HuH-7 (cell line): Measurements from ENCODE around the gene MTHFSD.

Experiments used
- DNase-seq: peaks from one replicate; pipeline ENCODE4 v3.0.0; 2011; ENCODE audit warnings: low spot score

MTHFSD gene

GRCh38 chr16:86530251-86531190 lies 24.5 kb downstream of the MTHFSD start:
- DNase-seq: no peak

- DNase-seq: no peak
Measured at GRCh38 chr16:86529160-86529559, 25.9 kb downstream of the MTHFSD start.

GRCh38 chr16:86528061-86528929 lies 26.7 kb downstream of the MTHFSD start:
- DNase-seq: no peak

- DNase-seq: no peak
Measured at GRCh38 chr16:86527366-86527765, 27.7 kb downstream of the MTHFSD start.

GRCh38 chr16:86525696-86526095 lies 29.3 kb downstream of the MTHFSD start:
- no peak for DNase-seq

- DNase-seq: no peak
Measured at GRCh38 chr16:86524029-86524428, 31.0 kb downstream of the MTHFSD start.

DNA sequence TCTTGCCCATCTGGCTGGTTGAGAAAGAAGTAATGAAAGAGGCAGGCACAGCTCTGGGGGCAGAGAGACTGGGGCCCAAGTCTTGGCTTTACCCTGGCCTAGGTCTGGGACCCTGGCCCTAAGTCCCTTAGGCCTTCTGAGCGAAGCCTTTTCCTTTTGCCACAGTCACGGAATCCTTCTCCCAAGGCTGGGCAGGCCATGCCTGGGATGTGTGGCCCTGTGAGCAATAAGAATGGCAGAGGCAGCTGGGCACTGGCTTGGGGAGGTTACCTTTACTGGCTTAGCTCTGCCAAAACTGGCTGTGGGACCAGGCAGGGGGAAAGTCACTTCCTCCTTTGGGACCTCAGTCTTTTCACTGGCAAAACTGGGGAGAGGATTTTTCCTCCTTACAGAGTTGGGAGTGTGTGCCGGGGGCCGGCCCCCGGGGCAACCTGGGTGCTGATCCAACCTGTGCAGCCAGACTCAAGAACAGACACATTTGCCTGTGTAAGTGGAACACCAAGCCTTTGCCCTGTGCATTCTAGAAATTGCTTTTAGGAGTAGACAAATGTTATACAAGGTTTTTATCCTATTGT lies 31.8 kb downstream of the MTHFSD start:
- no peak for DNase-seq

GRCh38 chr16:86522634-86523033 lies 32.4 kb downstream of the MTHFSD start:
- no peak for DNase-seq

DNA sequence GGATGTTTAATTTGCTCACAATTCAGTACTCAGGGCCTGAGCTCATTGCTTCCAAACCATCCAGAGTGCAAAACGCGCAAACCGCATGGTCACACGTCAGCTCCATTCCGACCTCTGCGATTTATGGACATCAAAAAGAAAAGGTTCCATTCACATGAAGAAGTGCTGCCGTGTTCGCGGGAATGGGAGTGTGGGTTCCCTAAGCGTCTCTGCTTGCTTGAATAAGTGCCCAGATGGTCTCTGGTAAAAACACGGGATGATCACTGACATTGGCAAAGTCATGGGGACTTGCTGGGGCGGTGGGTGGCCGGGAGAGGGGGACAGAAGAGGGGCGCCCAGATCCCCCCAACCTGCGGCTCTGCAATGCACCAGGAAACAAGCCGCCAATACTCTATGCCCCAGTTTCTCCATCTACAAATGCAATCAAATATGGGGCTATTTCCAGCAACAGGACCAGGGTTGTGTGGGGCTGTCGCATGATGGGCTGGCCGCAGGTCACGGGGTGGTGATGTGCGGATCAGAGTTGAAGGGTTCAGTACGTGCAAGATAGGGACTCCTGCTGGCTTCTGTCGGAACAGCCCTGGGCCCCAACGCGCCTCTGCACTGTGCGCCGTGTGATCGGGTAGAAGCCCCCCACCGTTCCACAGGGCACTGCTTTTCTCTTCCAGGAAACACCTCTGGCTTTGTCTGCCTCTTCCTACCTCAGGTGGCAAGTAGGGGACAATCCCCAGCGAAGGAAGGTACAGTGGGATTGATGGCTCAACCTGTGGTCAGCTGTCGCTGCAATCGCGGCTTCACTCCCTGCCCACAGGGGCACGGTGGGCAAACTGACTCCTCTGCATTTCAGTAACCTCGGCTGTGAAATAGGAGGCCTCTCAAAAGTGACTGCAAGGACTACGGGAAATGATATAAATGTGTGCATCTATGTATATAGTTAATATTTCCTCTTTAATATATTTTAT lies 33.5 kb downstream of the MTHFSD start:
- DNase-seq: no peak

- DNase-seq: no peak
Measured at GRCh38 chr16:86520317-86521210, 34.5 kb downstream of the MTHFSD start.

DNA sequence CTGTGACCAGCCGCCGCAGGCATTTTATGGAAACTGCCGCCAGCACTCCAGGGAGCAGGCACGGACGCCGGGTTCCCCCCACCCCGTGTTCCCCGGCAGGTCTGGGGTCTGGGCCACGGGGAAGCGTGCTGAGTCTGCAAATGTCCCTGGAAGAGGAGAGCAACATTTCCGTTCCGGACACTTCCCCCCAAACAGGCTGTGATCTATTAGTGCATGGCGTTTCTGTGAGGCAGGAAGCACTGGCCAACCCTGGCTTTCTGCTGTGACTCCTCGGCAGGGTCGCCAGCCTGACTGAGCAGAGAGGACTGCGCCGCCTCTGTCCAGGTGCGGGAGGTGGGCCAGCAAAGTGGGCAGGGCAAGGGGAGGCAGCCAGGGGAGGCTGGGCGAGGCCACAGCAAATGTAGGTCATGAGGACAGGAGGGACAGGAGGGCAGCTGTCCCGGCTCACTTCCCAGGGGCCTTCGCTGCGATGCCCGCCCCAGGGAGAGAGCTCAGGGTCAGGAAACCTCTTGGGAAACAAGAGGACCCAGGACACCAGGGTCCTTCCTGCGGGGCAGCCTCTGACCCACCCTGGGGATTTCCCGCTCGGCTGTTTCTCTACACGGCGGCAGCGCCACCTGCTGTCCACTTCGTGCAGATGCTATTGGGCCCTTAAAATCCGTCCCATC lies 35.3 kb downstream of the MTHFSD start:
- DNase-seq: peak; percentile 96

DNA sequence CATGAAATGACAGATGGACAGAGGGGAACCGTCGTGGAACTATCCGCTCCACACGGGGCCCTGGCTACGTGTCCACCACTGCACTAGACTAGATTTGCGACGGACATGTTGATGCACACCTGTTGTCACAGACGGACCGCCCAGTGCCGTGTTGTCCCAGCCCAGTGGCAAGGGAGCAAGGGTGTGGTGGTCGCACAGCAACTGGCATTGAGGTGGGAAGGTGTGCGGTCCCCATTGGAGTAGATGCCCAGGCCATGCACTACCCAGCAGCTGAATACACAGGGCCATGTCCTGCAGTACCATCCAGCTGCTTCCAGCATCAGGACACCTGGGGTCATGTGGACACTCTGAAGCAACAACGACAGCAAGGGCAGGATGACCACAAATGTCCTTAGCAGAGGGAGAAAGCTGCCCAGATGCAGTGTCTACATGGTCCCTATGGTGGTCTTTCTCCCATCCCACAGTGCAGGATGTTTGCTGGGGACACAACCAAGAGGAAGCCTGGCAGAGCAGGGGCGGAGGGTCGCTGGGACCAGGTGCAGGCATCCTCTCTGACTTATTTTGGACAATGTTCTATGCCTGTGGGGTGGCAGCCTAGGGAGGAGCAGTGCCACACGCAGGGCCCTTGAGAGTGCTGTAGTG lies 35.9 kb downstream of the MTHFSD start:
- DNase-seq: no peak

DNA sequence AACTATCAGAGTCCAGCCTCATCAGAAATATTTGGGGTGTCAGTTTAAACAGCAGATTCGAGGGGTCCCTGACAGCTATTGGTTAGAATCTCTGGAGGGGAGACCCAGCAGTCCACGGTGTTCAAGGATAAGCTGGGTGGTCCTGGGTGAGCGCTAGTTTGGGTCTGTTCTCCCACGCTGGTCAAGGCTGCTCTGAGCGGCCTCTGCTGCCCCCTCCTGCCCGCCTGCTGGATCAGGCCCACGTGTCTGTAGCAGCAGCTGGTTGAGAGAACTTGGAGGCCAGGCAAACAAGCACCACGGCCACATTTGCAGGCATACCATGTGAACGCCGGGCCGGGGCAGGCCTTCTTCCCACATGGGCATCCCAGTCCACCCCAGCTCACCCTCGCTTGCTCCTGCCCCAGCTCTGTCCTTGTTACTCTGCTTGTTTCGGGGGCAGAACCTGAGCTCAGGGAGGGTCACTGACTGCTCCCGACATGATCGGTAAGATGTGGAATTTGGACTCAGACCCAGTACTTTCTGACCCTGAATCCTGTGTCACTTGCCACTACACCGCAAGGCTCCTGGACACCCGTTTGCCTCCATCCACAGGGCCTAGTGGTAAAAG lies 37.3 kb downstream of the MTHFSD start:
- peak; percentile 92 for DNase-seq

DNA sequence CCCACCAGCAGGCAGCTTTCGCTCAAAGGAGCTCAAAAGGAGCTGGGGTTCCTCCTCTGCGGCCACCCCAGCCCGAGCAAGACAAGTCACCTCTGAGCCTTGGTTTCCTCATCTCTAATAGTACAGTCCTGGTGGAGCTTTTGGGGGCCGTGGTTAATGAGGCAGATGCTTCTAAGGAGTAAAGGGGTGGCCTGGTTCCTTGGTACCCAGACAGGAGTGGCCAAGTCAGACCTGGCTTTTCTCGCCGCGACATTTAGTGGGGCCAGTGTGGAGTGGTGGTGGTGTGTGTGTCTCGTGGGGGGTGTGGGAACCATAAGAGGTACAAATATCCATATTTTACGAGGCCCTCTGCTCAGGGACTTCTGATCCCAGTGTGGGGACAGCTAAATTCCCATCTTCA lies 38.0 kb downstream of the MTHFSD start:
- no peak for DNase-seq

- no peak for DNase-seq
Measured at GRCh38 chr16:86516623-86517003, 38.4 kb downstream of the MTHFSD start.

GRCh38 chr16:86515777-86516622 lies 39.0 kb downstream of the MTHFSD start:
- no peak for DNase-seq

DNA sequence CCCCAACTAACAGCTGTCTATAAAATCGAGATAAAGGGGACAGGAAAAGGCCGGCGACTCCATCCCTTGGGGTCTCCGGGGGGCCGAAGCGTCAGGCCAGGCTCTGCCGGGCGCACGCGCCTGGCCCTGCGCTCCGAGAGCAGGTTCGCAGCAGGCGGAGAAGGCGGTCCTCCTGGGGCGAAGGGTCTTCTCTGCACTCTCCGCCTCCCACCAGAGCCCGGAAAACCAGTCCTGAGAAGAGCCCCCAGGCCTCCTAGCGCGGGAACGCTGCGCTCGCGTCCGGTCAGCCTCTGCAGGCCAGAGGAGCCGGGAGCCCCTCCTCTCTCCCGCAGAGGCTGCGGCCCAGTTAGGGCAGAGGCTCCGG lies 39.6 kb downstream of the MTHFSD start:
- no peak for DNase-seq
